Stimulated activated CD8-positive, alpha-beta memory T cell treated with anti-CD3 and anti-CD28 coated beads, Interleukin-12 subunit alpha, Interleukin-12 subunit beta, amount 100 ng/mL, for 24 hours (primary cell): ENCODE results near the gene HOXD10.

Source experiments
- DNase-seq: peaks from one replicate; pipeline ENCODE4 v3.0.0-alpha.2; 2020; ENCODE audit errors: extremely low read depth

Gene HOXD10

GRCh38 chr2:176115883-176116813 is at the start of gene HOXD10:
Gene HOXD10, plus strand, starts transcription at chr2:176116778. Its CDS starts 56 bp downstream, at chr2:176116834.
- no peak for DNase-seq

- DNase-seq: no peak
Measured at GRCh38 chr2:176067589-176068418, 48.8 kb upstream of the HOXD10 start.

GRCh38 chr2:176068419-176068832 is 48.2 kb upstream of the HOXD10 start:
- no peak for DNase-seq

- DNase-seq: no peak
Measured at GRCh38 chr2:176071330-176072291, 45.0 kb upstream of the HOXD10 start.

GRCh38 chr2:176072292-176072669 is 44.3 kb upstream of the HOXD10 start:
- no peak for DNase-seq

GRCh38 chr2:176072951-176073904 is 43.4 kb upstream of the HOXD10 start:
- no peak for DNase-seq

GRCh38 chr2:176074919-176075425 is 41.6 kb upstream of the HOXD10 start:
- DNase-seq: no peak

- no peak for DNase-seq
Measured at GRCh38 chr2:176075481-176075880, 41.1 kb upstream of the HOXD10 start.

- DNase-seq: no peak
Measured at GRCh38 chr2:176076063-176076462, 40.5 kb upstream of the HOXD10 start.

GRCh38 chr2:176076796-176077195 is 39.8 kb upstream of the HOXD10 start:
- DNase-seq: no peak

- no peak for DNase-seq
Measured at GRCh38 chr2:176078541-176079284, 37.9 kb upstream of the HOXD10 start.

- no peak for DNase-seq
Measured at GRCh38 chr2:176079285-176079830, 37.2 kb upstream of the HOXD10 start.

- no peak for DNase-seq
Measured at GRCh38 chr2:176079831-176080539, 36.6 kb upstream of the HOXD10 start.

GRCh38 chr2:176080540-176081375 is 35.8 kb upstream of the HOXD10 start:
- DNase-seq: no peak

GRCh38 chr2:176081376-176081836 is 35.2 kb upstream of the HOXD10 start:
- DNase-seq: no peak

- no peak for DNase-seq
Measured at GRCh38 chr2:176081837-176082524, 34.6 kb upstream of the HOXD10 start.

GRCh38 chr2:176082525-176082823 is 34.1 kb upstream of the HOXD10 start:
- DNase-seq: no peak
